Inferior parietal cortex (tissue), 1 donor: ENCODE measurements around the gene MRPS24.
"Not testable (repeated sequence)": the region's sequence is repeated elsewhere in the genome, so short reads cannot be mapped to it uniquely, and the experiment has no call there.

Experiments used
- DNase-seq: peaks from one replicate; pipeline ENCODE4 v3.0.0-alpha.2; 2016; ENCODE audit errors: extremely low spot score

The MRPS24 gene

DNA sequence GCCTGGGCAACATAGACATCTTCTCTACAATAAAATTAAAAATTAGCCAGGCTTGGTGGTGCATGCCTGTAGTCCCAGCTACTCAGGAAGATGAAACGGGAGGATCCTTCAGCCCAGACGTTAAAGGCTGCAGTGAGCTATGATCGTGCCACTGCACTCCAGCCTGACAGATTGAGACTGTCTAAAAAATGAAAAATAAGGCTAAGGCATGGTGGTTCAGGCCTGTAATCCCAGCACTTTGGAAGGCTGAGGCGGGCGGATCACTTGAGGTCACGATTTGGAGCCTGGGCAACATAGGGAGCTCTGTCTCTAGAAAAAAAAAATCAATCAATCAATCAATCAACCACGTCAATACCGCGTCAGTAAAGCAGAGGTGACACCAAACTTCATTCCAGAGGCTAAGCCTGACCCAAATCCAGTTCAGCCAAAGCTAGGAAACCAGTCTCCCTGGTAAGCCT, 31.1 kb downstream of the MRPS24 start:
- no peak for DNase-seq

DNA sequence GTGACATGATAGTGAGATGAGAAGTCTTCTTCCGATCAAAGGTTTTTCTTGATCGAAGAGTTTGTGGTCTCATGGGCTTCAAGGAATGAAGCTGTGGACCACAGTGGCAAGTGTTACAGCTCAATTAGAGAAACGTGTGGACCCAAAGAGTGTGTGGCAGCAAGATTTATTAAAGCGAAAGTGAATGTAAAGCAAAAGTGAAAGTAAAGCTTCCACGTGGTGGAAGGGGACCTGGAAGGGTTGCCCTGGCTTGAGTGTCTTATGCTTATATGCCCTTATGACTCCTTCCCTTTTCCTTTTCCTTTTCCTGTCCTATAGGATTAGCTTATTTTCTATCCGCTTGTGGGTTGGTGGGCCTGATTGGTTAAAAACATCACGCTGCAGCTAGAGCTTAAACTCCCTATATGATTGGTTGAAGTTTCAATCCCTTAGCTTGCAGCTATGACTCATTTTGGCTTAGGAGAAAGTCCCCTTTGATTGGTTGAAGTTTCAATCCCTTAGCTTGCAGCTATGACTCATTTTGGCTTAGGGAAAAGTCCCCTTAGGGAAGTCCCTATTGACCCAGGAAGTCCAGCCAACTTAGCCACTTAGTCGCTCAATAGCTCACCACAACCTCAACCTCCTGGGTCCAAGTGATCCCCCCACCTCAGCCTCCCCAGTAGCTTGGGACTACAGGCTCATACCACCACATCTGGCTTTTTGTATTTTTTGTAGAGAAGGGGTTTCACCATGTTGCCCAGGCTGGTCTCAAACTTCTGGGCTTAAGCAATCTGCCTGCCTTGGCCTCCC, 34.7 kb downstream of the MRPS24 start:
- no peak for DNase-seq

GRCh38 chr7:43830917-43831316, 38.4 kb downstream of the MRPS24 start:
- not testable (repeated sequence) for DNase-seq

GRCh38 chr7:43825391-43825808, 43.9 kb downstream of the MRPS24 start:
- DNase-seq, result no peak

DNA sequence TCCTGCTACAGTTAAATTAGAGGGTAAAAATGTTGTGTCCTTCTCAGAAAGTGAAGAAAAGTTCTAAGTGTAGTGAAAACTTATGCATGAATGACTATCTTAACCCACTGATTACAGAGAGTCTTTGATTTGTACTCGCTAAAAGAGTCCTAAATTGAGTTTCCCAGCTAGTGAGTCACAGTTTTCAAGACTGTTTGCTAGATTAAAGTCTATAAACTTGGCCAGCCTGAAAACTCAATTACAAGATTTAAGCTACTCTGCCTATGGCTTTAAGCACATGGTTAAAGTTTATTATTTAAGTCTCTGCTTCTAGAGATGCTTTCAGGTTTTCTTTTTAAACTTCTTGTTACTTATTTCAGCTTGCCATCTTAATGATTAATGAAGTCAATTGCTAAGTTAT, 44.4 kb downstream of the MRPS24 start:
- no peak for DNase-seq

- not testable (repeated sequence) for DNase-seq
Measured at GRCh38 chr7:43824513-43824912, 44.8 kb downstream of the MRPS24 start.

GRCh38 chr7:43823941-43824340, 45.4 kb downstream of the MRPS24 start:
- no peak for DNase-seq

GRCh38 chr7:43823425-43823824, 45.9 kb downstream of the MRPS24 start:
- DNase-seq, result not testable (repeated sequence)
